Stimulated activated CD4-positive, alpha-beta T cell treated with anti-CD3 and anti-CD28 coated beads, Interleukin-12 subunit alpha, Interleukin-12 subunit beta, amount 100 ng/mL, for 48 hours (primary cell): ENCODE data around the gene ARSI.

Experiments used
- DNase-seq, 3 donors: peaks; one replicate each; pipeline ENCODE4 v3.0.0-alpha.2; 2020; ENCODE audit warnings: low read depth in 2 of 3, low spot score in 1 of 3

Gene ARSI

GRCh38 chr5:150327139-150327538 lies 24.4 kb upstream of the ARSI start:
- DNase-seq, result no peak

DNA sequence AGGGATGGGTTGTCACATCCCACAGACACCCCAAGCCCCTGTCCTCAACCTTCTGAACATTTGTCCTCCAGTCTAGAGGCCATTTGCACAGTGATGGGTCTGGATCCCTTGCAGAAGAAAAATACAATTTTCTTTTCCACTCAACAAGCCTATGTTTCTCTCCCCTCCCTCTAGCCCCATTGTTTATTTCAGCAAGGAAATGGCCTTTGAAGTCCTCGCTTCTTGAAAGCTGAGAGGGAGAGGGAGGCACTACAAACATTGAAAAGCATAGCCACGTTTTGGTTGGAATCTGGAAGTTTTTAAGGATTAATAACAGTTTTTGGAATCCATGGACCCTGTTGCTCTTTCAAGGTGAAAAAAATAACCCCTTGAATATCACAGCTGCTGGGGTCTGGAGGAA lies 24.0 kb upstream of the ARSI start:
- no peak for DNase-seq

- no peak for DNase-seq
These were observed 22.7 kb upstream of the ARSI start for GRCh38 chr5:150325426-150325825.

- no peak for DNase-seq
These were observed 21.1 kb upstream of the ARSI start for GRCh38 chr5:150323819-150324218.

- no peak for DNase-seq
These were observed 20.4 kb upstream of the ARSI start for GRCh38 chr5:150323092-150323491.

DNA sequence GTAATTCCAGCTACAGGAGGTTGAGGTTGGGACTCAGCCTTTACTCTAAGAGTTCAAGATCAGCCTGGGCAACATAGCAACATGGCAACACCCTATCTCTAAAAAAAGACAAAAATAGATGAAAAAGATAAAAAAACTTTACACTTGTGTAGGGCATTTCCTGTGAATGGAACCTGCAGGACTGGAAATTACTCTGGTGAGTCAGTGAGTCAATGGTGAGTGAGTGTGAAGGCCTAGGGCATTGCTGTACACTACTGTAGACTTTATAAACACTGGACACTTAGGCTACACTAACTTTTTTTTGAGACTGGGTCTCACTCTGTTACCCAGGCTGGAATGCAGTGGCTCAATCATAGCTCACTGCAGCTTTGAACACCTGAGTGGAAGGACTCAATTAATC lies 19.5 kb upstream of the ARSI start:
- no peak for DNase-seq

DNA sequence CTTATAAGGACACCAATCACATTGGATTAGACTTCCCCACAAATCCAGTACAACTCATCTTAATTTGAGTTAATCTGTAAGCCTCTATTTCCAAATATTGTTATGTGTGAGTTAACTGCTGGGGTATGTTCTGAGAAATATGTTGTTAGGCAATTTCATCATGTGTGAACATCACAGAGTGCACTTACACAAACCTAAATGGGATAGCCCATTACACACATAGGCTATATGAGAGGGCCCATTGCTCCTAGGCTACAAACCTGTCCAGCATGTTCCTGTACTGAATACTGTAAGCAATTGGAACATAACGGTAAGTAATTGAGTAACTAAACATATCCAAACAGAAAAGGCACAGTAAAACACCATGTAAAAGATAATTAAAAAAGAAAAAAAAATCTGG lies 19.1 kb upstream of the ARSI start:
- no peak for DNase-seq

GRCh38 chr5:150321211-150321610 lies 18.5 kb upstream of the ARSI start:
- no peak for DNase-seq

DNA sequence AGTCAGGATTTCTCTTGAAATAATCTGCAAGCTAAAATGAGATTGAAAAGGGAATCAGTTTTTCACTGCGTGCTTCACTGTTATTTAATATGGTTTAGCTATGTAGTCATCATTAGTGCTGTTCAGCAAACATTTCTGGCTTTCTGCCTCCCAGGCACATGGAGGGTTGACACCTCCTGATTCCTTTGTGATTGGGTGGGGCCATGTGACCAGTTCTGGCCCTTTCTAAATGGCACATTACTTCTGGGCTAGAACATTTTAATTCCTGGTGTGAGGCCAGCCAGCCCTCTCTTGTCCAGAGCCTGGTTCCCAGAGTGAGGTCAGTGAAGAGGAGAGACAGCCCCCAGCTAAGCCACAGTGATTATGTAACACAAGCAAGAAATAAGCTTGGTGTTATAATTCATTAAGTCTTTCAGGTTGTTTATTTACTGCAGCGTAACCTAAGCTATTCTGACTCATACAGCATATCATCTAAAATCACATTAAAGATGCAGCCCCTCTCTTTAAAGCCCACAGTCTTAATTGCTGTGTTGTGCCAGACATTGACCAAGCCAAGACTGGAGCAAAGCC lies 17.4 kb upstream of the ARSI start:
- DNase-seq, result no peak

GRCh38 chr5:150319484-150319790 lies 16.7 kb upstream of the ARSI start:
- DNase-seq, result no peak

DNA sequence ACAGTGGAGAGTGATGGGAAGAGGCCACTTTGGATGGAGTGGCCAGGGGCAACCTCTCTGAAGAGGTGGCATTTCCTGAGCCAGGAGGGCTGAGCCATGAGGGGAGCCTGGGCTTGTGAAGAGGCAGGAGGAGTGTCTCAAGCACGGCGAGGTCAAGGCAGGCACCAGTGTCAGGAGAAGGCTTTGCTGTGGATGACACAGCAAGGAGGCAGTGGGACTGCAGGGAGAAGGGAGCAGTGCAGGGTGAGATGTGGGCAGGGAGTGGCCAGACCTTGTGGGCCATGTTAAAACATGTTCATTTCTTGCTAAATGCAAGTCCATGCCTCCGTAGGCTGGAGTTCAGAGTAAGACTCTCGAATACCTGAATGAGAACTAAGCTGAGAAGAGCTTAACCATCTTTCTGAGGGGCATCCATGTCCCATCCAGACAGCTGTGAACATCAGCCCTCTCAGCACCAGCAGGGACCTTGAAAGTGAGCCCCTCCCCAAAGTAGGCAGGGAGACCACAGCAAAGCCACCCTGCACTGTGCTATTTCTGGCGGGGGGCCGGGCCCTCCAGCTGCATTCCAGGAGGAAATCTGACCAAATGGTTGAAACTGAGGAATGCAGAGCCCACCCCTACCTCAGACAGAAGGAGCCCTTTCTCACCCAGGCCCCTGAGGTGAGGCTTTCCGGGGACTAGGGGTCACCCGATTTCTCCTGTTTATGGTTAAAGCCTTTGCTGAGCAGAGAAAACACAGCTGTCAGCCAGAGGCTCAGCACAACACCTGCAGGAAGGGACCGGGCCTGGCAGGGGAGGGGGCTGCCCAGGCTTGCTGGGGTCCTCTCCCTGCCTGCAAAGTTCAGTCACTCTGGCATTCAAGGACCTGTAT lies 16.1 kb upstream of the ARSI start:
- no peak for DNase-seq

GRCh38 chr5:150317048-150318003 lies 14.6 kb upstream of the ARSI start:
- peak in 1 of 3 donors; percentile 2 for DNase-seq

GRCh38 chr5:150316320-150316719 lies 13.6 kb upstream of the ARSI start:
- DNase-seq, result no peak

- DNase-seq, result no peak
These were observed 12.5 kb upstream of the ARSI start for GRCh38 chr5:150315245-150315644.

- no peak for DNase-seq
These were observed 11.4 kb upstream of the ARSI start for GRCh38 chr5:150313921-150314716.

- DNase-seq, result no peak
These were observed 10.8 kb upstream of the ARSI start for GRCh38 chr5:150313501-150313900.

DNA sequence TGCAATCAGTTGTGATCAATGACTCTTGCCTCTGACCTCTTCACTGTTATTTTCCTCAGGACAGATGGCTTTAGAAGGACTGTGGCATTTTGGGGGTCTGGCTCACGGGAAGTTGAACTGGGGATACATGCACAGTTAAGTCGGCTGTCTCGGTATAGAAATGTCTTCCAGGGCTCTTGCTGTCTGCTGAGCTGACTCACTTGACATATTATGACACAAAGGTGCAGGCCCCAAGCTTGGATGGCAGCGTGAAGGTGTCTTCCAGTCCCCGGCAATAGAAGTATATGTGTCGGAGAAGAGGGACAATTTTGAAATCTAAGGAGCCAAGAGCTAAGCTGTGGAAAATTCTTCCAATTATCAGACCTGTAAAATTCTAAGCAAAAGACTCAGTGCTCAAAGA lies 9.8 kb upstream of the ARSI start:
- no peak for DNase-seq

DNA sequence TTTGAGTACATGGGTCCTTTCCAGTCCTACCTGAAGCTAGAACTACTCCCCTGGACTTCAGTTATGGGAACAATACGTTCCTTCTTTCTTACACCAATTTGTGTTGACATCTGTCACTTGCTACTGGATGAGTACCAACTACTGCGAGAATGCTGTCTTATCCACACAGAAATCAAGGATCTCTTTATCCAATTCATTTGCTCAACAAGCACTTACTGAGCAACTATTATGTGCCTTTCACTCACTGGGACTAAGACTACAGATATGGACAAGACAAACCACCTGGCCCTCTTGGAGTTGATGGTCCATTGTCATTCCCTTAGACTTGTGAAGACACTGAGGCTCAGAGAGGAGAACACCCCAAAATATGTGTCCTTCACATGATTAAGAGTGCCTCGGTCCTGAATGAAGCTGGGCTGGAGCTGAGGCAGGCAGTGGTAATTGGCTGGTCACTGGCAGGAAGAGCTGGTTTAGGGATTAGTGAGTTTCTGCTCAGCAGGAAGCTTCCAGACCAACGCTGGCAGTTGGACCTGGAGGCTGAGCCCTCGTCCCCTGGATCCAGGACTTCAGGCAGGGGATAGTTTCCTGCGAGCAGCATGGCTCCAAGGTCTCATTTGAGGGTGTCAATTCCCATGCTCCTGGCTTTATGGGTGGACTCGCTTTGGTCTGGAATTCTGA lies 8.4 kb upstream of the ARSI start:
- no peak for DNase-seq

DNA sequence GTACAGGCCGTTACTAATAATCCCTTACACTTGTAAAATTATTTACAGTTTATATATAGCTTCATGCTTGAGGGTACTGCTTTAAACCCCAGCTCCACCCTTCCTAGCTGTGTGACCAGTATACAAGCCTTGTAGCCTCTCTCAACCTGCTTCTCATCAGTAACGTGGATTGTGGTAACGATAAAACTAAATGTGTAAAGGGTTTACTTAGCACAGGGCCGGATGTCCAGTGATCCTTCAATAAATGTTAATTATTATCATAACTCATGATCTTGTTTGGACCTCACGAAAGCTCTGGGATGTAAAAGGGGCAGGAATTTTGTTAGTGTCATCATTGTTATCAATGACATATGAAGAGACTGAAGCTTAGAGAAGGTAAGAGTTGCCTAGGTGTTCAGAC lies 7.5 kb upstream of the ARSI start:
- DNase-seq, result no peak

DNA sequence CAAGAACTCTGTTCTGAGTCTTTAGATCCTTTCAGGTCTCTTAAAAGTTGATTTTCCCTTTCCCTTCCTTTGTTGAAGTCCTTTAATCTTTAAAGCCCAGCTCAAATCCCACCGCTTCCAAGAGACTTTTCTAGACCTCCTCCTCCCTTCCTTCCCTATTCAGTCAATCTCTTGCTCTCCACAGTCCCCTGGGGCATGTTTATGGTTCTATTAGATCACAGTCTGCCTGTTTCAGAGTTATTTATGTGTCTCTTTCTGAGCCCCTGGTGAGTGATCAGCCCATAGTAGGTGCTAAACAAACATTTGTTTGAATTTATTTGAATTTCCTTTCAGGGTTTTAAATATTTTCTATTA lies 7.2 kb upstream of the ARSI start:
- DNase-seq, result no peak
